SK-N-SH treated with all-trans-retinoic acid at 6 μM for 48 hours (cell line): ENCODE measurements around the gene NUP153.

Experiments
- CSDC2 ChIP-seq: fragments of 250-450 bp; sonication (Bioruptor Pico); IDR thresholded peaks from 2 replicates; pipeline ENCODE4 v1.5.0; 2020; ENCODE audit warnings: mild to moderate bottlenecking, moderate library complexity
- CSRNP3 ChIP-seq: fragments of 250-450 bp; sonication (Bioruptor Pico); IDR thresholded peaks from 2 replicates; pipeline ENCODE4 v1.5.1; 2021; ENCODE audit warnings: mild to moderate bottlenecking, moderate library complexity
- SNAI2 ChIP-seq: fragments of 250-450 bp; sonication (Bioruptor Pico); IDR thresholded peaks from 2 replicates; pipeline ENCODE4 v1.5.0; 2020; ENCODE audit warnings: mild to moderate bottlenecking, moderate library complexity

GRCh38 chr6:17684134-17684533 is 22.6 kb downstream of the NUP153 start:
- TF ChIP-seq SNAI2 = no peak
- no peak for TF ChIP-seq CSDC2
- TF ChIP-seq CSRNP3 = no peak
